Ascending aorta (tissue), 2 donors: Measurements from ENCODE around the gene FOXM1. TPM values are rescaled to one million over a fixed set of nuclear protein-coding genes. Genes with fewer than 3 reads are reported as not detected.

Experiments
- DNase-seq, 2 donors: peaks; one replicate each; pipeline ENCODE4 v3.0.0-alpha.2; 2019; ENCODE audit warnings: low spot score in 2 of 2
- H3K27ac ChIP-seq, 2 donors: fragments of 200-600 bp; sonication (generic); one replicate each; pipeline ENCODE4 v1.5.1; 2016 to 2017; ENCODE audit warnings: mild to moderate bottlenecking in 1 of 2
- H3K27me3 ChIP-seq: fragments of 200-600 bp; sonication (generic); one replicate; pipeline ENCODE4 v1.5.1; 2017
- H3K36me3 ChIP-seq, 2 donors: fragments of 200-600 bp; sonication (generic); one replicate each; pipeline ENCODE4 v1.5.1; 2016
- H3K4me1 ChIP-seq, 2 donors: fragments of 200-600 bp; sonication (generic); one replicate each; pipeline ENCODE4 v1.5.1; 2016 to 2017; ENCODE audit warnings: mild to moderate bottlenecking in 1 of 2
- H3K4me3 ChIP-seq, 2 donors: fragments of 200-600 bp; sonication (generic); one replicate each; pipeline ENCODE4 v1.5.1; 2016 to 2017; ENCODE audit warnings: mild to moderate bottlenecking in 1 of 2
- H3K9me3 ChIP-seq, 2 donors: fragments of 200-600 bp; sonication (generic); one replicate each; pipeline ENCODE4 v1.5.1; 2016
- intact Hi-C: fragments of 100-400 bp; cut with DNase I; formaldehyde crosslinking; loops from one replicate; pipeline ENCODE4 v1.15.1; 2023
- total RNA-seq: library from RNA; depleted of rRNA; stranded (reverse); fragments of >200 nt; gene quantifications from one replicate; pipeline ENCODE4 v1.1.0, GENCODE V29; 2016
- TF ChIP-seq, protein P1 (sequence below), 3 experiments: fragments of 200-600 bp in 2 of 3; fragments of 450-650 bp in 1 of 3; sonication (generic) in 2 of 3; IDR thresholded peaks; one replicate each; pipeline ENCODE4 v1.5.1; 2016 to 2019; ENCODE audit warnings: antibody characterized with exemption in 3 of 3, mild to moderate bottlenecking in 1 of 3, moderate library complexity in 1 of 3

The FOXM1 gene, protein sequence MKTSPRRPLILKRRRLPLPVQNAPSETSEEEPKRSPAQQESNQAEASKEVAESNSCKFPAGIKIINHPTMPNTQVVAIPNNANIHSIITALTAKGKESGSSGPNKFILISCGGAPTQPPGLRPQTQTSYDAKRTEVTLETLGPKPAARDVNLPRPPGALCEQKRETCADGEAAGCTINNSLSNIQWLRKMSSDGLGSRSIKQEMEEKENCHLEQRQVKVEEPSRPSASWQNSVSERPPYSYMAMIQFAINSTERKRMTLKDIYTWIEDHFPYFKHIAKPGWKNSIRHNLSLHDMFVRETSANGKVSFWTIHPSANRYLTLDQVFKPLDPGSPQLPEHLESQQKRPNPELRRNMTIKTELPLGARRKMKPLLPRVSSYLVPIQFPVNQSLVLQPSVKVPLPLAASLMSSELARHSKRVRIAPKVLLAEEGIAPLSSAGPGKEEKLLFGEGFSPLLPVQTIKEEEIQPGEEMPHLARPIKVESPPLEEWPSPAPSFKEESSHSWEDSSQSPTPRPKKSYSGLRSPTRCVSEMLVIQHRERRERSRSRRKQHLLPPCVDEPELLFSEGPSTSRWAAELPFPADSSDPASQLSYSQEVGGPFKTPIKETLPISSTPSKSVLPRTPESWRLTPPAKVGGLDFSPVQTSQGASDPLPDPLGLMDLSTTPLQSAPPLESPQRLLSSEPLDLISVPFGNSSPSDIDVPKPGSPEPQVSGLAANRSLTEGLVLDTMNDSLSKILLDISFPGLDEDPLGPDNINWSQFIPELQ
- not detected for total RNA-seq

DNA sequence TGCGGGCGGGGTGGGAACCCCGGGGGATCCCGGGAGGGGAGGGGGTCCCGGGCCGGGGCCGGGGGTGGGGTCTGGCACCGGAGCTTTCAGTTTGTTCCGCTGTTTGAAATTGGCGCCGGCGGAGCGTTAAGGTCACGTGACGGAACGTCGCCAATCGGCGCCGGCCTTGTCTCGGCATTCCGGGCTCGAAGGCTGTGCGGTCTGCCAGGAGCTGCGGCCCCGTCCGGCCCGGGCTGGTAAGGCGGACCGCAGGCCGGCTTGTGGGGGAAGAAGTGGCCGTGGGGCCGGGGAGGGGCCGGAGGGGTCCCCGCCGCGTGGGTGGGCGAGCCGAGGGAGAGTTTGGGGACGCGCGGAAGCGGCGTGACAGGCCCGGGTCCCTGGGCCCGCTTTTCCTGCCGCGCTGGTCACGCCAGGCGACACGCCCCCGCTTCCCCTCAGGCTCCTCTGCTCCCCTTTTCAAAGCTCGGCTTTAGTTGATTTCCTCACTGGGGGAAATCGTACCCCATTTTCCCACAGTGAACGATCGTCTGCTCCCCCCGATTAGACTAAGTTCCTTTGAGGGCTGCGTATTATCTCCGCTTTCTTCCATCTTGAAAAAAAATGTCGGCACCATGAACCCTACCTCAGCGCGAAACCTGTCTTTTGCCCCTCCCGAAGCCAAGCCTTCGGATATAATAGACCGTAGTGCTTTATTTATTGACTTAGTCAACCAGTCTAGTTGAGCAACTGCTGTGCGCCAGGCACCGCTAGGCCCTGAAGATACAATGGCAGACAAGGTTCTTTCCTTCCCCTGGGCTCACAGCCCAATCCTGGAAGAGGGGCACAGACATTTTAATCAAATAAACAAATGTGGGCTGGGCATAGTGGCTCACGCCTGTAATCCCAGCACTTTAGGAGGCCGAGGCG lies at the start of gene FOXM1, which contains the start of gene RHNO1:
TSS of gene FOXM1 (minus strand) at position 128 of the 906 bp plus-strand sequence. CDS start 2,696 bp downstream, outside the sequence.
TSS of gene RHNO1 (plus strand) at position 177 of the 906 bp plus-strand sequence. CDS start 8,144 bp downstream, outside the sequence.
- peak within 1 kb of the TSS; percentile 94 to 99 for H3K4me3 ChIP-seq
- intact Hi-C loops: loop anchor here (1.0 to 5.0 kb wide), 2 partner anchors 13 to 80 kb away; partner anchors contain the start of genes TEAD4 and TULP3
- peaks cover 0 to 16% of the 10 kb centered on the region in 2 donors for H3K4me1 ChIP-seq

DNA sequence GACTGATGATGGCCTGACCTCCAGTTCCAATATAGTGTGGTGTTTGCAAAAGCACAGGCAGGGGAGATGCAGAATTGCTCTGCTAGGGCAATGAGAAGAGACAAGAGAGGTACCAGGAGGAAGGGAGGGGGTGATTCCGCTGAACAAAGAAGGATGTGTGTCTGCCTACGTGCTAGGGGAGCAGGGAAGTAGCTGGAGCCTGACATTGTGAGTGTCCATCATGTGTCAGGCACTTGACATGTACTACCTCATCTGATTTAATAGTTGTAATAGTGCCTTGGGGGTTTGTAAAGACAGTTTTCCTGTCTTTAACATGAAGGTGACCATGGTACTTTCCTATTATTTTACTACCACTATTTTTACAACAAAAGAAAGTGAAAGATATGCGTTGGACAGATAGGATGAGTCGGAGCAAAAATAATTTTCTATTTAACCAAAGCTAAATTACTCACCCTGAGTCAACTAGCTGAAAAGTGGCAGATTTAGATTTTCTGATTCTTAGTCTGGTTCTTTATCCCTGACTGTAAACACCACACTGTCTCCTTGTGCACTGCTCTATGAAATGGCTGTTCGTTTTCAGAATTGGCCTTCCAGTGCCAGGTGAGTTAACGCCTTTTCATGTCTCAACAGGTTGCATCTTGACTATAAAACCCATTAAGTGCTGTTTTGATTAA lies 48.5 kb upstream of the FOXM1 start:
- Histone ChIP-seq H3K9me3 (no peaks in the 10 kb centered on the region), H3K4me3 (no peak overlapping the region), H3K4me1 (no peaks in the 10 kb centered on the region), H3K36me3 (peaks cover 29 to 80% of the 10 kb centered on the region in 2 donors), H3K27me3 (no peaks in the 10 kb centered on the region), H3K27ac (no peak overlapping the region)
- TF ChIP-seq, protein P1, sequence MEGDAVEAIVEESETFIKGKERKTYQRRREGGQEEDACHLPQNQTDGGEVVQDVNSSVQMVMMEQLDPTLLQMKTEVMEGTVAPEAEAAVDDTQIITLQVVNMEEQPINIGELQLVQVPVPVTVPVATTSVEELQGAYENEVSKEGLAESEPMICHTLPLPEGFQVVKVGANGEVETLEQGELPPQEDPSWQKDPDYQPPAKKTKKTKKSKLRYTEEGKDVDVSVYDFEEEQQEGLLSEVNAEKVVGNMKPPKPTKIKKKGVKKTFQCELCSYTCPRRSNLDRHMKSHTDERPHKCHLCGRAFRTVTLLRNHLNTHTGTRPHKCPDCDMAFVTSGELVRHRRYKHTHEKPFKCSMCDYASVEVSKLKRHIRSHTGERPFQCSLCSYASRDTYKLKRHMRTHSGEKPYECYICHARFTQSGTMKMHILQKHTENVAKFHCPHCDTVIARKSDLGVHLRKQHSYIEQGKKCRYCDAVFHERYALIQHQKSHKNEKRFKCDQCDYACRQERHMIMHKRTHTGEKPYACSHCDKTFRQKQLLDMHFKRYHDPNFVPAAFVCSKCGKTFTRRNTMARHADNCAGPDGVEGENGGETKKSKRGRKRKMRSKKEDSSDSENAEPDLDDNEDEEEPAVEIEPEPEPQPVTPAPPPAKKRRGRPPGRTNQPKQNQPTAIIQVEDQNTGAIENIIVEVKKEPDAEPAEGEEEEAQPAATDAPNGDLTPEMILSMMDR (IDR thresholded peaks at IDR 0.05): no peak
- intact Hi-C loops: no loop called here
- DNase-seq: no peak

More for the DNA sequence above, at the start of gene FOXM1, which contains the start of gene RHNO1:
- TF ChIP-seq, protein P1 (IDR thresholded peaks at IDR 0.05): peak in 2 of 3 experiments; percentile 23 to 28
- H3K27me3 ChIP-seq: no peaks in the 10 kb centered on the region
- H3K9me3 ChIP-seq: no peaks in the 10 kb centered on the region
- DNase-seq: peak; percentile 46 to 91
- H3K36me3 ChIP-seq: no peaks in the 10 kb centered on the region
- peak within 1 kb of the TSS; percentile 91 to 96 for H3K27ac ChIP-seq

DNA sequence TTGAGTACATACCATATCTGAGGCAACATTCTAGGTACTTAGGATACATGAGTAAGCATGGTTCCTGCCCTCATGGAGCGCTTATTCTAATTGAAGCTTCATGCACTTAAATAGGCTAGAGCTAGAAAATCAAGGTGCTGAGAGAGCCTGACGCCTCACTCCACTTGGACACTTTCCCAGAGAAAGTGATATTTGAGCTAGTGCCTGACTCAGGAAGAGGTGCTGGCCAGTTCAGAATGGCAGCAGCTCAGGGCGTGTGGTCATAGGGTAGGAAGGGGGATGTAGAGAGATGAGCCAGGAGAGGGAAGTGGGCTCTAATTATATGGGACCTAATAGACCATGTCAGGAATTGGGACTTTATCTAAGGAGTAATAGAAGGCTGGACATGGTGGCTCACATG lies 47.0 kb upstream of the FOXM1 start:
- Histone ChIP-seq H3K27ac (no peak overlapping the region), H3K36me3 (peaks cover 27 to 73% of the 10 kb centered on the region in 2 donors), H3K4me3 (no peak overlapping the region), H3K4me1 (no peaks in the 10 kb centered on the region), H3K9me3 (no peaks in the 10 kb centered on the region), H3K27me3 (no peaks in the 10 kb centered on the region)
- TF ChIP-seq, protein P1 (IDR thresholded peaks at IDR 0.05): no peak
- DNase-seq: no peak
- intact Hi-C loops: no loop called here

DNA sequence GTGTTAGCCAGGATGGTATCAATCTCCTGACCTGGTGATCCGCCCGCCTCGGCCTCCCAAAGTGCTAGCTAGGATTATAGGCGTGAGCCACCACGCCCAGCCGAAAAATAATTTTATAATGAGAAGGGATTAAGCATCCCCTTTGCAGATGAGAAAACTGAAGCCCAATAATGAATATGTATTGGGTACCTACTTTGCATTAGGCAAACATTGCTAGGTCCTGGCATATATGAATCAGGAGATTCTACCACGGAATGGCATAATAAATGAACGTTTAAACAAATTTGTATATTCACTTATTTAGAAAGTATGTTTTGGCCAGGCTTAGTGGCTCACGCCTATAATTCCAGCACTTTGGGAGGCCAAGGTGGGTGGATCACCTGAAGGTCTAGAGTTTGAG lies 46.1 kb upstream of the FOXM1 start:
- TF ChIP-seq, protein P1 (IDR thresholded peaks at IDR 0.05): no peak
- Histone ChIP-seq H3K36me3 (peaks cover 25 to 65% of the 10 kb centered on the region in 2 donors), H3K27me3 (no peaks in the 10 kb centered on the region), H3K4me1 (no peaks in the 10 kb centered on the region), H3K27ac (no peak overlapping the region), H3K9me3 (no peaks in the 10 kb centered on the region), H3K4me3 (no peak overlapping the region)
- no peak for DNase-seq
- intact Hi-C loops: no loop called here
